CD4-positive, alpha-beta T cell treated with Interleukin-6 at 100 ng/mL for 8 hours (primary cell): Measurements from ENCODE around the gene CD8B2.
A peak's percentile ranks its signal among the peaks of the same experiment; 100 is the strongest.
"Not testable (repeated sequence)": the region's sequence is repeated elsewhere in the genome, so short reads cannot be mapped to it uniquely, and the experiment has no call there.

Experiments used
- DNase-seq: peaks from one replicate; pipeline ENCODE4 v3.0.0-alpha.2; 2020; ENCODE audit warnings: mixed read lengths, low spot score

The CD8B2 gene

DNA sequence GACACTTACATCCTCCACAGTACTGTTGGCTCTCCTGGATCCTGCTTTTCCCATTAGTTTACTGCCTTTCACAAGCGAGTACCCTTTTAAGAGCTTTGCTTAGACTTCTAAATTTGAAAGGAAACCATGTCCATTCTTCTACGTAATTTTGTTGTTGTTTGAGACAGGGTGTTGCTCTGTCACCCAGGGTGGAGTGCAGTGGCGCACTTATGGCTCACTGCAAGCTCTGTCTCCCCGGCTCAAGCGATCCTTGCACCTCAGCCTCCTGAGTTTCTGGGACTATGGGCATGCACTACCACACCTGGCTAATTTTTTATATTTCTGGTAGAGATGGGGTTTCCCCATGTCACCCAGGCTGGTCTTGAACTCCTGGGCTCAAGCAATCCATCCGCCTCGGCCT, 24.8 kb downstream of the CD8B2 start:
- not testable (repeated sequence) for DNase-seq

DNA sequence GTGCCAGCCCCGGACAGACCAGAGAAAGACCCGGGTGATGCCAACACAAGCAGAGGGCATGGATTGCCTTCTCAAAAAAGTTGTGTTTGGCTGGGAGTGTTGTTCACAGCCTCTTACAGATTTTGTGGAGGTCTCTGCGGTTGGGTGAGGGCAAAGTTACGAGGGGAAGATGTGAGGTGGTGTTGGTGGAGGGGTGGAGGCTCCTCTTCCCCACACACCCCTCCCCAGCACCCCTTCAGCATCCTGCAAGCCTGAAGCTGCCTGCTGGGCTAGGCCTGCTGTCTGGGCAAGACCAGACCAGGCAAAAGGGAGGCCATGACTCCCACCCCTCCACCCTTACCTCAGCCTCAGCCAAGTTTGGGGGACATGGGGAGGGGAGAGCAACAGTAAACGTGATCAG, 26.2 kb downstream of the CD8B2 start:
- not testable (repeated sequence) for DNase-seq

DNA sequence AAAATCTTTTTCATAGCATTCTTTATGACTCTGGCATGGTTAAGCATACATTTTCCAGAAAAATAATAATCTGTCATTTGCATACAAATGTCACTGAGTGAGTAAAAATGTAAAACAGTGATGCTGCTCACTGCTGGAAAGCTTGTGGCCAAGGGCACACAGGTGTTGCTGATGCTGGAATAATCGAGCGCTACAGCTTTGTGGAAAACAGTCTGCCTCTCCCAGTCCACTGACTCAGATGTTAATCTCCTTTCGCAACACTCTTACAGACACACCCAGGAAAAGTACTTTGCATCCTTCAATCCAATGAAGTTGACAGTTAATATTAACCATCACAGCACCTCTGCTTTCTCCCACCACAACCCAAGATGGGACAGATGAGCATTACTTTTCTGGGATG, 27.7 kb downstream of the CD8B2 start:
- DNase-seq: not testable (repeated sequence)

DNA sequence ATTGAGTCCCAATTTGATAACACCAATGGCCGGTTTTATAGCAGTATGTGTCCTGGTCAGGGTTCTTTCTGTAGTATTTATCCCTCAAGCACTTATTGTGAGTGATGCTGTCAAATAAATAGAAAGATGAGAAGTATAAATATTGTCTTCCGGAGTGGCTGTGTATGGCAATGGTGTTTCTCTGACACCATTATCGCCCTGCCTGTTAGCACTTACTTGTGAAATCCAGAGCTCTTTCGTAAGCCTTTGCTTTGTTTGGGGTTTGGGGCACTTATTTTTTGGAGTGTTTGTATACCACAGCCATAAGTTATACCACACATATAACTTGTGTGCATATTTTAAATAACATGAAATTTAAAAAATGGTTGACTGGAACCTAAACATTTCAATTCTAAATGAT, 29.3 kb downstream of the CD8B2 start:
- DNase-seq: no peak

DNA sequence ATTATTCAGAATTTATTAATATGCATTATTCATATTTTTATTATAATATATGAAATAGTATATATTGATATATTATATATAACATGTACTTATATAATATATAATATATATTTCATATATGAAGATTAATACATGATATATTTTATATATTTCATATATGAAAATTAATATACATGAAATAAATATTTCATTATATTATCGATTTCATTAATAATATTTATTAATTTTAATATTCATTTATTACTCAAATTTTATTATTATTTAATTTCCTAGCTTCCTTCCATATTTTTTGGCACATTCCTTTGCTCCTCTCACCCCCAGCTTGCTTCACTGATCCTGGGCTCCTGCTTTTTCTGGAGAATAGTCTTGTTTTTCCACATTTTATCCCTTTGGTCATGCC, 29.7 kb downstream of the CD8B2 start:
- DNase-seq: no peak

DNA sequence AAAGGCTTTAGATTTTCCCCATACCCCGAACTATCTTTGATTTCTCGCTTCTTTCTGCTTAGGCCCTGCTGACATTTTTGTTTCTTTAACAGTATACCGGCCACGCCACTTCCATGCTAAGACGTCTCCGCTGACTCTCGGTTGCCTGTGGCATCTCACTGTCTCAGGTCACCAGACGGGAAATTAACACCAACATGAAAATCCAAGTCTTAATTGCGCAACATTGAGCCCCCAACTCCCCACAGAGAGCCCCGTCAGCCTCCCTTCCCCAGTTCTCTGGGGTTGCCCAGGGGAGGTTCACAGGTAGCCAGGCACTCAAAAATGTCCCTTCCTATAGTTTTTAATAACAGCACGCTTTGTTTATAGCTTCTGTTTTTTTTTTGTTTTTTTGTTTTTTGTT, 30.2 kb downstream of the CD8B2 start:
- DNase-seq: no peak

DNA sequence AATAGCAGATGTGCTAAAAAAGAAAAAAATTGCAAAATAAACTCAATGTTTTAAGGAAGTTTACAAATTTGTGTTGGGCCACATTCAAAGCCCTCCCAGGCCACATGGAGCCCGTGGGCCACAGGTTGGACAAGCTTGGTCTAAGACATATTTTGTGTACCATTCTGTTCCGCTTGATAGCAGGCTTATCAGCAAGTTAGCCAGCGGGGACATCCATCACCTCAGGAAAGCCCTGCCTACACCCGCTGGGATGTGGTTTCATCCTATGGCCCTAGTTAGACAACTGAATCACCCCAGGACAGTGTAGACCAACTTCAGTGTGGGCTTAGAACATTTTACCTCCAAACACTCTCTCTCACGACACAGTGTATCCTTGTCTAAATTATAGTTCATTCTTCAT, 32.6 kb downstream of the CD8B2 start:
- DNase-seq: no peak

DNA sequence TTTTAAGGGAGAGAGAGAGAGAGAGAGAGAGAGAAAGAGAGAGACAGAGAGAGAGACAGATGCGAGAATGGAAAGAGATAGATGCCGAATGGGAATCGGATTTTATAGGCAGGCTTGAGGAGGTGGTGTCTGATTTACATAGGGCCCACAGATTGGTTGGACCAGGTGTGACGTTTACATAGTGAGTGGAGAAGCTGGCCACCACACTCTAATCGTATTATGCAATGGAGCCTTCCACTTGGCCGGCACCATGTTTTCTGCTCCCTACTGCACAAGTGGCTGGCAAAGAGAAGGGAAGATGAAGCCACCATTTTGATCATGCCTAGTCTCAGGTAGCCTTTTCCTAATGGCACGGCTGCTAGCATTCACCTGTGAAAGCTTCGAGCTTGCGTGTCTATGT, 33.9 kb downstream of the CD8B2 start:
- DNase-seq: no peak

DNA sequence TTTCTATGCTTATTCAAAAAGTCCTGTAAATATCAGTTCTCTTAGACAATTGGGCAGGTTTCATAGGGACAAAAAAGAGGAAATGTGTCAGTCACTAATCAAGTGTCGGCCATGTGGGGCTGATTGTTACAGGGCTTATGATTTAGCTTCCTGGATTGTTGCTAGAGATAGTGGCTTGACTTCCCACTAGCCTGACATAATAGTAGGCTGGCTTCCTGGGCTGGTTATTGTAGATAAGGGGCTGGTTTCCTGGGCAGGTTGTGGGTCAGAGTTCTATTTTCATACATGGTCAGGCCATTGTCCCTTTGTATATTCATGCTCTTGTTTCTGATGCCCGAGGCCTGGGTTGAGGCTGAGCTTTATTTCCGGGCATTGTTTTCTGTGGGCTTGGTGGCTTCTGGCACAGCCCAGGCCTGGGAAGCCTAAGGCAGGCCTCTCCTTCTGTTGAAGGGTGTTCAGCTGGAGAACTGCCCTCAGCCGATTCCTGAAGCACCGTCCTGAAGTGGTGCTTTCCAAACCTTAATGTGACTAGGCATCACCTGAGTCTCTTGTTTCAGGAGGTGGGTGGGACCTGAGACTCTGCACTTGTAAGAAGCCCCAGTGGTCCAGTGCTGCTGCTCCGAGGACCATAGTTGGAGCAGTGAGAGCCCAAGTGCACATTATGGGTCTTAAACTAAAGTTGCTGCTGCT, 37.0 kb downstream of the CD8B2 start:
- DNase-seq: no peak

DNA sequence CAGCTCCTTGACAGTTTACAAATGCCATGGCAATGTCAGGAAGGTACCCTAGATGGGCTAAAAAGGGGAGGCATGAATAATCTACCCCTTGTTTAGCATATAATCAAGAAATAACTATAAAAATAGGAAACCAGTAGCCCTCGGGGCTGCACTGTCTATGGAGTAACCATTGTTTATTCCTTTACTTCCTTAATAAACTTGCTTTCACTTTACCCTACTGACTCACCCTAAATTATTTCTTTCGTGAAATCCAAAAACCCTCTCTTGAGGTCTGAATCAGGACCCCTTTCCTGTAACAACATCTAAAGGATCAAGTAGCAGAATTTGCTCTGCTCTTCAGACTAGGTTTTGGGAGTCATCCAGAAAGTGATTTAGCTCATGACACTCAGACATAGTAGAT, 43.7 kb downstream of the CD8B2 start:
- DNase-seq: no peak

DNA sequence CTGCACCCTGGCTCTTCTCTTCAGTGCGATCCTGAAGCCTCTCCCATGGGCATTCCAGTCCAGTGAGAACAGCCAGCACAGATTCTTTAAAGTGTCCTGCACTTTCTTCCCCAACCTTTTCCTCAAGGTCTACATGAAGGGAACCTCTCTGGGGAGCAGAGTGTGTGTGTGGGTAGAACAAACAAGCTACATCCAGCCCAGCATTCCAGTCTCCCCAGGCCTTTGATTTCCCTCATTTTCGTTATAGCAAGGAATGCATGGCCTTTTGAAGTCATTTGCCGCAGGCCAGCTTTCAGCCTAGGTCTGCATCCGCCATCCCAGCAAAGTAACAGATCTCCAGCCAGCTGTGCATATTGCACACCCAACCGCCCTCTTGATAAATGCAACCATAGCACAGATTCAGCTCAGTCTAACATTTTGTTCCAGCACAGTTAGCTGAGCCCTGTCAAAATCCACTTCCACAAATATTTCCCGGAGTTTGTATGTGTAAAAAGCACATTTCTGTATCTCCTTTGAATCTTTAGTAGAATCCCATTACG, 44.6 kb downstream of the CD8B2 start:
- no peak for DNase-seq

DNA sequence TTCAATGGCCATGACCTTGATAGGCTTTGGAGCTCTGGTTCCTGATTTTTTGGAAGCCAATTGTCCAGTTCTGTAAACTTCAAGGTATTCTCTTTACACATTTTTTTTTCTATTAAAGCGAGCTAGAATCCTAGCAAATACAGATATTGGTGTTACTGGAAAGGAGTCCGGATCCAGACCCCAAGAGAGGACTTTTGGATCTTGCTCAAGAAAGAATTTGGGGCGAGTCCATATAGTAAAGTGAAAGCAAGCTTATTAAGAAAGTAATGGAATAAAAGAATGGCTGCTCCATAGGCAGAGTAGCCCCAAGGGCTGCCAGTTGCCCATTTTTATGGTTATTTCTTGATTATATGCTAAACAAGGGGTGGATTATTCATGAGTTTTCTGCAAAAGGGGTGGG, 45.1 kb downstream of the CD8B2 start:
- DNase-seq: no peak

DNA sequence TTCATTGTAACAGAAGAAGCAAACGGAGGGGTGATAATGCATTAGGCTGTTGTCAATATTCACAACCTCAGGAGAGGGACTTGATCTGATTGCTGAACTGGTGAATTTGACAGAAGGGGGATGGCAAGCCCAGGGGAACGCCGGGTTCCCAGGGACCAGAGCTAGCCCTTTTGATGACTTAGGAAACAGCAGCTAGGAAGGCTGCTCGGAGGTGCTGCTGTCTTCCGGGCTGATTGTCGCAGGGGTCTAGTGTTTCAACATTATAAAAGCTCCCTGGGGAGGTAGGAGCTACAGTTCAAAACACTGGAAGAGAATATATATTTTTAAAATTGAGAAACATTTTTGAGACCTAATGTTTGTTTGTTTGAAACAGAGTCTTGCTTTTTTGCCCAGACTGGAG, 47.3 kb downstream of the CD8B2 start:
- DNase-seq: no peak

DNA sequence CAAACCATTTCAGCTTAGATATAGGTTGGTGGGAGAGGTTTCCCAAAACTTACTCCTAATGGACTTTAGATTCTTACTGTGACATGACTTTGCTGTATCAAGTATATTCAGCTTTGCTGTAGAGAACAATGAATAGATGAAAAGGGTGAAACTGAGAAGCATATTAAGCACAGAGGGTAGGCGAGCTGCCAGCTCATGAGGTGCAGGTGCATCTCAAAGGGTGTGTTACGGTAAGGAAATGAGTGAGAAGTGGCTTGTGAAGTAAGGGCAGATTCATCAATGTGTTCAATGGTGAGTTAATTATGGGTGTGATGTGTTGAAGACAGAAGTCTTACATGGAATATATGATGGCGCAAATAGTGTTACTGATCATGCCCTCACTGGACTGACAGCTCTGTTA, 49.3 kb downstream of the CD8B2 start:
- no peak for DNase-seq

DNA sequence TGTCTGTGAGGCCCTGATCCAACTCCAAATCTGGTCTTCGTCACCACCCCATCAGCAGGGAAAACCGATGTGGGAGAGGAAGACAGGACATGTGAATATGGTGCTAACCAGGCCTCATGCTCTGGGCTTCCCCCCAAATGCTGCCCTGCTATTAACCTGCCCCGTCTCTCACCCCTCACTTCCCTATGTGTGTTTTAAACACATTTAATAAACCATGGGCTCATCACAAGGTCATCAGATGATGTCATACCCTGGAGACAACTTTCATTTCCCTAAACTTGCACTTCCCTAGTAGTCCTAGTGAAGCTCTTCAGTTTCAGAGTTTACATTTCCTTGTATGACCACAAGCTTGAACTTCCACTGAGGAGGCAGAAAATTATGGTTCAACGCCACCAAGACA, 49.9 kb downstream of the CD8B2 start:
- DNase-seq: no peak

DNA sequence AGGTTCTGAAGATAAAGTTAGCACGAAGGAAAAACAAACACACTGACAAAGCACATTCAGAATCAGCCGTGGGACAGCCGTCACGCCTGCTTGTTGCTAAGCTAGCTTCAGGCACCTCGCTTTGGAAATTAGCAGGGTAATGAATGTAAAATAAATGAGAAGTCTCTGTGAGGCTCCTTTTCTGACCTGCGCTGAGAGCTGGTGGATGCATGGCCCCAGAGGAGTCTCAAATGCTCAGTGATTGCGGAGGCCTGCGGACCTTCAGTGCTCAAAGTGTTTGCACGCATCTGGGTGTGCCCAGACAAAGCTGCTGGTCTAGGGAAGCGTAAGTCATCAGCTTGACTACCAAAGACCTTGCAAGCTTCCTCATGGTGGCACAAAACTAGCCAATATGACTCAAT, 50.6 kb downstream of the CD8B2 start:
- no peak for DNase-seq

DNA sequence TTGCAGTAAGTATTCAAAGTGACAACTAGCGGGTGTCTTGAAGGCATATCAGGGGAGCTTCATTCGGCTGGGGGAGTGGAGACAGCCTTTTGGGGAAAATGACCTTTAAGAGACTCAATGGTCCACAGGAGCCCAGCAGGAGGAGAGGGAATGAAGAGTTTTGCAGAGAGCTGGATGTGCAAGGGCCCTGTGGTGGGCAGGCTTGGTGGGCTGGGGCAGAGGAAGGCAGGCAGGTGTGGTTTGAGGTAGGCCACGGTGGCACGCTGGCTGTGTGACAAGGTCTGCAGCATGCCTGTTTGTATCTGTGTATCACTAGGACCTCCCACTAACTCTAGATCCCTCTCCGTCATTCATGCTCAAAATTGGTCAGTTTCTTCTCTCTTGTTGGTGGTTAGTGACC, 53.7 kb downstream of the CD8B2 start:
- DNase-seq: no peak

DNA sequence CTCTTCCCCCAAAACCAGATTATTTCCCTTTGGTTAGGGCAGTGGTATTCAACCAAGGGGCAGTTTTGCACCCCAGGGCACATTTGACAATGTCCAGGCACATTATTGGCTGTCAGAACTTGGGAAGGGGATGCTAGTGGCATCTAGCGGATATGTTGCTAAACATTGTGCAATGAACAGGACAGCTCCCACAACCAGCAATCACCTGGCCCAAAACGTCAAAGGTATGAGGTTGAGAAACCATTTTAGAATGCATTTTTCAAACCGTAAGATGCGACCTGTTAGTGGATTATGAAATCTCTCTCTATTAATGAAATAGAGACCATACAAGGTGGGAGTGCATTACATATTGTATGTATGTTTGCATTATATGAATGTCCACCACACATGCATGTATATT, 54.2 kb downstream of the CD8B2 start:
- no peak for DNase-seq

DNA sequence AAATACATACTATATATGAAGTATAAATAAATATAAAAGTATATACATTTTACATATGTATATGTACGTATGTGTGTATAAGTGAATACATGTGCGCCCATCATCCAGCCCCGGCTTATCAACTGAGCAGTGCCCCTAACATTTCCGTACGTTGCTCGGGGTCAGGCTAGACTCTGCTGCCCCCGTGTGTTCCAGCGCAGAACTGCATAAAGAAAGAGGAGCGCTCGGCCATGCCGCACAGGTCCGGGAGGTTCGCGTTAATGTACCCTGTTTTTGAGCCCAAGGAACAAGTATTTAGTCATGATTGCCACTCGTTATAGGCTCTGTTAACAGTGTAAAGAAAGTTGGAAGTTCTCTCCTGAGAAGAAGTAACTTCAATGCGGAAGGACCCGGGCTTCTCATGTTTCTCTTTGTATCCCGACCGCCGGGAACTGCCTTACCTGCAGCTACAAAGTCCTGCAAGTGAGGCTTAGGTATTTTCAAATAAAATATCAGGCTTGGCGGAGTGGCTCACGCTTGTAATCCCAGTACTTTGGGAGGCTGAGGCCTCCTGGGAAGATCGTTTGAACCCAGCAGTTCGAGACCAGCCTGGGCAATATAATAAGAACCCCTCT, 55.7 kb downstream of the CD8B2 start:
- DNase-seq: peak; percentile 50

DNA sequence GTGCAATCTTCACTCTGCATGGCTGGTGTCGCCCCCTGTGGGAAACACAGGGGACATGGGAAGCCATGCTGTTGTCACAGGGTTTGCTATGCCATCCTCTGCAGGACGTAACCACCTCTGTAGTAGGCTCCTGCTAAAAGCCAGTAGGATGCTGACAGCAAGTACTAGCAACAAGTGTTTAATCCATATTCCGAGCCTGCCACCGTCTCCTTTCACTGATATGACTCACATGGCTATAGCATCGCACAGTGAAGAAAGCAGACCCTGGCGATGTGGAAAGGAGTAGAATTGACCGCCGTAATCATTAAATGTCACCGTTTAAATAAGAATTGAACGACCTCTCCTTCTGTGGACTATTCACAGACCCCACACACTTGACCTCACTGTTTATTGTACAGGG, 57.8 kb downstream of the CD8B2 start:
- DNase-seq: no peak

DNA sequence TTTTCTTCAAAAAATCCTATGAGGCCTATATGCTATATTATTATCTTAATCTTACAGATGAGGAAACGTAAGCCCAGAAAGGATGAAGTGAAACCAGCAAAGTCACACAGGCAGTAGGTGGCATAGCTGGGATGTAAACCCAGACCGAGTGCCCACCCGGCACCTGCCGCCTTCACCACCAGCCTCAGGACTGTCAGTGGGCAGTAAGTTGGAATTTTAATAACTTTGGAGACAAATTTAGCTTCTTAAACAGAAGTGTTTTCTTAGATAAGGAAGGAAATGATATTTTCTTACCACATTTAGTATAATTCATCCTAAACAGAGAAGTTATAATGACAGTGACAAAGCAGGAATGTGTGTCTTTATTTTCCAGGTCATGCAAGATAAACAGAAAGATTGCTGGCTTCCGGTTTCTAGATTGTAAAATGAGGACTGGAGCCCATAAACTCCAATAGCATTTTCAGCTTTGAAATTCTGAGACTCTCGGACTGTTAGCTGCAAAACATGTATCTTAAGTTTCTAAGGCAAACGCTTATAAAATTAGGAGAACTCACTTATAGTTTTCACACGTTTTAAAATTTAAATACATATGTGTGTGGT, 59.3 kb downstream of the CD8B2 start:
- DNase-seq: no peak

DNA sequence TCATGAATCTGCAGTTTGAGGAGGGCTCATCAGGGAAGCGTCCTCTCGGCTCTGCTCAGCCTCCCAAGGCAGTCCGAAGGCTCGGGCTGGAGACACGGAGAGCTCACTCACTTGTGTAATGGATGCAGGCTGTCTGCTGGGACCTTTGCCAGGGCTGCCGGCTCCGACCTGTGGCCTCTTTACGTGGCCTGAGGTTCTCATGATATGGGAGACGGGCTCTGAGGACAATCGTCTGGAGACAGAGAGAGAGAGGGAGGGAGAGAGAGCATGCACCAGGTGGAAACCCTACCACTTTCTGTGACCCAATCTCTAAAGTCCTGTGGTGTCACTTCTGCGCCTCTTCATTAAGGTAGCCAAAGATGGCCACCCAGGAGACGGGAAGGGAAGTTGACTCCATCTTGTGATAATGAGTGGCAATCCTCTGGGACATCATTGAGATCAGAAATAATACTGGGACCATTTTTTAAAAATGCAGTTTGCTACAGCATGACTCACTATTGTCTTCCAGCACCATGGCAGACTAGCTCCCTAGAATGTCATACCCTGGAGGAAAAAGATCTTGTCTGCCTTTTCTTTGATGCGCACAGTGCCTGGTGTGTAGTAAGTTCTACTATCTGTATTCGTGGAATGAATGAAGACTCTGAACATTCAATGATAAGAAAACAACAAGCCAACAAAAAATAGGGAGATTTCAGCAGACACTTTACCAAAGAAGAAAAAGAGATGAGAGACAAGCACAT, 60.2 kb downstream of the CD8B2 start:
- DNase-seq: no peak
